NT2/D1 (cell line): ENCODE measurements around the gene BATF.

Experiments
- SUZ12 ChIP-seq: IDR thresholded peaks from 2 replicates; pipeline ENCODE4 v1.6.1; 2011; ENCODE audit not compliant: insufficient read length, insufficient read depth; ENCODE audit errors: extremely low read depth
- YY1 ChIP-seq: IDR thresholded peaks from 2 replicates; pipeline ENCODE4 v1.6.1; 2011; ENCODE audit not compliant: insufficient read length, insufficient read depth
- ZNF274 ChIP-seq: IDR thresholded peaks from 2 replicates; pipeline ENCODE4 v1.6.1; 2011; ENCODE audit warnings: mild to moderate bottlenecking, low read depth, low read length

GRCh38 chr14:75548544-75548943 is 26.3 kb downstream of the BATF start:
- no peak for TF ChIP-seq YY1
- no peak for TF ChIP-seq ZNF274
- no peak for TF ChIP-seq SUZ12
